NOMO-1 treated with dmso at 0.1 percent for 144 hours (cell line): ENCODE results near the gene INTS1.

ENCODE experiments used
- DNase-seq: peaks from one replicate; lab custom pipeline; 2025; ENCODE audit not compliant: unreplicated experiment; lab: John Stamatoyannopoulos, UW

The INTS1 gene

DNA sequence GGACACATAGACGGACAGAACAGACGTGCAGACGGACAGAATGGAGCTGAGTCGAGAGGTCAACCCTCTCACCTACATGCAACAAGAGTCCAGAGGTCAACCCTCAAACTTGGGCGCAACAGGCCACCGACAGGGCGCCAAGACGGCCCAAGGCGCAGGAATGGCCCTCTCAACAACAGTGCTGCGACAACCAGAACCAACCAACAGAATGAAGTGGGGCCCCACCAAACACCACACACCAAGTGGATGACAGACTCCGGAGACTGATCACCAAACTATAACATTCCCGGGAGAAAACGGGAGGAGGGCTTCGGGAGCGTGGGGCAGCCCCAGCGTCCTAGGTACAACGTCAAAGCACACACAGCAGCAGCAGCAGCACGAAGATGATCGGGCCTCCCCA, 13.4 kb downstream of the INTS1 start:
- no peak for DNase-seq

DNA sequence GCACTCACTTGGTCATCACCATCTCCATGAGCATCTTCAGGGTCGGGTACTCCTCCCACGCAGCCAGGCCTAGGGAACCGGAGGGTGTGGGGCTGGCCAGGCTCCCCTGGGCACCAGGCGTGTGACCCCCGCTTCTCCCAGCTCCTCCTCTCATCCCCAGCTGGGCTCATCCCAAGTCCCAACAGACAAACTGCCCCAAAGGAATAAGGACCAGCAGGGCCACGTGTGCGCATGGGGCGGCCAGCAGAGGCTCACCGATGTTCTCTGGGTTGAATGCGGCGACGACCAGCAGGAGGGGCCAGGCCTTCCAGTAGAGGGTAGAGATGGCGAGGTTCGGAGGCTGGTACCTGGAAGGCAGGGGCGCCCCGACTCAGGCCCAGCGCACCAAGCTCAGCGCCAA, 14.9 kb downstream of the INTS1 start:
- DNase-seq, result no peak

DNA sequence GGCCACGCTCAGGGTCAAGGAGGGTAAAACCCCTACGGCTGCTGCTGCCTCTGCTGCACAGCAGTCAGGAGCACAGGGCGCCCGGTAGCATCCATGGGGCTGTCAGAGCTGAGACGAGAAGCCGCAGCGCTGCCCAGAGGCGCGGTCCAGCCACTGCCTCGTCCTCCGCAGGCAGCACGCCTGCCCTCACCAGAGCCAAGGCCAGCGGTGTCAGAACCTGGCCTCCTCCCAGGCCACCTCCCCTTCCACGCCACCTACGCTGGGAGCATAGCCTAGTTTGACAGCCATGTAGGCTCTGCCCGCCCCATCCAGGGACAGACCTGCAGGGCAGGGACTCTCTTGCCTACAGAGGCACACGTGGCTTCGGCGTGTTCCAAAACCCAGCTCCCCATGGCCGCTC, 16.2 kb downstream of the INTS1 start:
- no peak for DNase-seq

DNA sequence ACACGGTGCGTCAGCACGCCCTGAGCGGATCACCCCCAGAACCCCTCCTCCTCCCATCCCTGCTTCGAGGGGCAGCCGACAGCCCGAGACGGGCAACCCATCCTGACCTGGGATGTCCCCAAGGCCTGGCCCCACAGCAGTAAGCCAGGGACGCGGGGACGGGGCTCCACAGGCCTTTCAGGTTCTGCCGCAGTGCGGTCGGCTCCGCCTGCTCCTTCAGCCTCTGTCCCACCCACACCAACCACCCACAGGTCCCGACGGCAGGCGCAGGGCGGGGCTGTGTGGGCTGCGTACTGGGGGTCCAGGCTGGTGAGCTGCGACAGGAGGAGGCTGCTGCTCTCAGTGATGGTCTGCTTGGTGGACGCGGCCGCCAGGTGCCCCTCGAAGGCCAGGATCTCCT, 16.7 kb downstream of the INTS1 start:
- no peak for DNase-seq

DNA sequence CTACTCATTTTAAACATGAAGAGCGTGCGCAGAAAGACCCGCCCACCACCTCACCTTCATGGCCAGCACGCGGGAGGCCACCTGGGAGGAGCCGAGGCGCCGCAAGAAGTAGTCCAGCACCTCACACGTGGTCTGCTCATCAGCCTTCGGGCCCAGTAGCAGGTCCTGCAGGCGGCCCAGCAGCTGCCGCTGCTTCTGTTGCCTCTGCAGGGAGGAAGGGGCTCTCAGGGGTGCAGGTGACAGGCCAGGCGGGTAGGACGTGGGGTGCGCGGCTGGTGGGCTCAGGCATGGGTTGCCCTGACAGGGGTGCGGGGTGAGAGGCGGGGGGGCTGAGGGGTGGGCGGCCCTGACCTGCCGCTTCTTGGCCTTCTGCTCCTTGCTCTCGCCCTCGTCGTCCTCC, 17.6 kb downstream of the INTS1 start:
- DNase-seq, result no peak

DNA sequence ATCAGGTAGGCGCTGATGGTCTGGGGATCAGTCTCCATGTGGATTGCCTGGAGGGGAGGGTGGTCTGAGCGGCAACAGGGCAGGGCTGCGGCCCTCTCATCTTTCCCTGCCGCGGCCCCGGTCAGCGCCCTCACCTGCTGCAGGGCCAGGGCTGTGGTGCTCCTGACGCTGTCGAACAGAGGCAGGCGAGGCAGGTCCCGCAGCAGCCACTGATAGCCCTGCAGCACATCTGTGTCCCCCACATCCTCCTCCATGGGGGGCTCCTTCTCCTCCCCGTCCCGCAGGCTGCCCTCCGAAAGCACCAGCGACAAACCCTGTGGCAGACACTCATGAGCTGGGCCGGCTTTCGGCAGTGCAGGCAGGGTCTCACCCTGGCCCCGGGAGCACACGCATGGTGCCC, 19.0 kb downstream of the INTS1 start:
- DNase-seq, result no peak

DNA sequence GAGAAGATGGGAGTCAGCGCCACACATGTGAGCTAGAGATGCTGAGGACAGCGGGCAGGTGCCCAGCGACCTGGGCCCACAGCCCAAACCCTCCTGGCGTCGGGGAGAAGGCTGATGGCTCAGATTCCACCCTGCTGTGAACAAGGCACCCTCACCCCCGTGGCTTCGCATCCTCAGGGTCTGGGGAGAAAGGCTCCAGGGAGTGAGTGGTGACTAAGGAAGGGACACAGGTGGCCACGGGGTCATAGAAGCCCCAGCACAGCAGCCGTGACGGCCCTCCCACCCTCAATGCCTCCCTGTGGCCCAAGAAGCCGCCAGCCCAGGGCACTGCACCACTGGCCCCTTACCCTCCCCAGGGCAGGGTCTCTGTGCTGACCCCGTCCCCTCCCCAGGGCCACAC, 19.6 kb downstream of the INTS1 start:
- no peak for DNase-seq

DNA sequence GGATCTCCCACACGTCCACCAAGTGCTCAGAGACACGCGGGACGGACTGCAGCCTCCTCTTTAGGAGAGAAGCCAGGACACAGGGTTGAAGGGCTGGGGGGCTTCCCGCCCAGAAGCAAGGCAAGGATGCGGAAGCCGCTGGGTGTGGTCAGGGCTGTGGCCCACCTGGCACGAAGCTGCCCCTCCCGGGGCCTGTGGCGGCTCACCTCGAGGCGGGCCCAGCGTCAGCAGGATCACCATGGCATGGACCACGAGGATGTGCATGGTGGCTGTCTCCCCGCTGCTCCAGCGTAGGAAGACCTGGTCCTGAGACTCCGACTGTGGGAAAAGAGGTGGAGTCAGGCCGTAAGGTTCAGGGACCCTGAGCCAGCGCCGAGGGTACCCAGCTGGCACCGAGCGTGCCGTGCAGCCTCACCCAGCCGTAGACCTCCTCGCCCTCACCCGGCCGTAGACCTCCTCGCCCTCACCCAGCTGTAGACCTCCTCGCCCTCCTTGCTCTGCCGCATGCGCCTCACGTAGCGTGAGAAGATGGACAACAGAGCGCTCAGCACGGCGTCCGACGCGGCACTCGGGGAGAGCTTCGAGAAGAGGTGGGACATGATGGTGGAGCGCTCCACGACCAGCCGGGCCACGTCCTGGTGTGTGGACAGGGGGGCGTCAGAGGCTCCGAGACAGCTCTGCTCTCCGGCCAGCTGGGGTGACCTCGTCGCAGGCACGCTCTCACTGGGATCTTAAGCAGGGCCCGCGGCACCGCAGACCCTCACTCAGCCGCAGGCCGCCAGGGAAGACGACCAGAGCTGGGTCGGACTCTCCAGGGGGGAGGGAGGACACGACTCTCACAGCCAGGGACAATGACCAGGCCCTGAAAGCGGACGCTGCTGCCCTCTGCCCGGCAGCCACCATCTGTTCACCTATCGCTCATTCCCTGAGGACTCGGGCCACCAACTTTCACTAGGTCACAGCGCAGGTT, 20.4 kb downstream of the INTS1 start:
- no peak for DNase-seq

DNA sequence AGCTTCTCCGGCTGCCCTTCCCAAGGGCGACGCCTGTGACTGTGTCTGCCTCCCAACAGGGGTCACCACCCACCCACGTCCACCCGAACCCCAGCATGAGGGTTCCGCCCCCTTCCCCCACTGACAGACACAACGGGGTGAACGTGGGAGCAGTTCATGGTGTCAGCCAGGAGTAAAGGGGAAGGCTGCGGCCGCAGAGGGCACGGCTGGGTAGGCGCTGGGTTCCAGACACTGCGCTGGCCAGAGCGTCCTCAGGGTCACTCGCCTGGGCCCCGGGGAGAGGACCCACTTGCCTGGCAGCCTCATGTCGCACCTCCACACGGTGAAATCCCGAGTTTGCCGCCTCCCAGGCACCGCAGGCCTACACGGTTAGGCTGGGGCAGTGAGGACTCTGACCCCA, 21.1 kb downstream of the INTS1 start:
- DNase-seq, result no peak

DNA sequence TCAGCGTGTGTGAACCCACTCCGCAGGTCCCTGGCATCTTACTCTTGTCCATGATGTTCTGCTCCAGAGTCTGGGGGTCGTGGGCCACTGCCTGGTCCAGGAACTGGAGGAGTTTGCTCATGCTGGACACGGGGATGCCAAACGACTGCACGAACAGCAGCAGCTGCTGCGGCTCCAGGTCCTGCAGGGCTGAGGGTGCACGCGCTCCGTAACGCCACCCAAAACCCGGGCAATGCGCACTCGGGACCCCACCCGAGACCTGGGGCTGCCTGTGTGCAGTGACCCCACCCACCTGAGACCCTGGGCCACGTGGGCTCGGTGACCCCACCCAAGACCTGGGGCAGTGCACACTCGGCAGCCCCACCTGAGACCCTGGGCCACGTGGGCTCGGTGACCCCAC, 22.9 kb downstream of the INTS1 start:
- DNase-seq, result no peak

DNA sequence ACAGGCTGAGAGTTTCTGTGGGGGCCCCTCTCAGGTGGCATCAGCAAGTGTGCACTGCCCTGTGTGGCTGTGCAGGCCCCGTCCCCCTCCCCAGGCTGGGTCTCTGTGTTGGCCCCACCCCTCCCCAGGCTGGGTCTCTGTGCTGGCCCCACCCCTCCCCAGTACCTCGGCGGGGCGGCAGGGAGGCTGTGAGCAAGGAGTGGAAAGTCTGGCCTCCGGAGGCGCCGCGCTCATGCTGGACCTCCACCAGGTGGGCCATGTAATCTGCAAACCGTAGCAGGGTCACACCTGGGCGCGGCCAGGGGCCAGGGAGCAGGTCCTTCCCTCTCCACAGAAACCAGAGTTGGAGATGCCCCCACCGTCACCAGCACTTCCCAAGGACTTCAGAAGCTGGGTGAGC, 23.5 kb downstream of the INTS1 start:
- DNase-seq, result no peak

DNA sequence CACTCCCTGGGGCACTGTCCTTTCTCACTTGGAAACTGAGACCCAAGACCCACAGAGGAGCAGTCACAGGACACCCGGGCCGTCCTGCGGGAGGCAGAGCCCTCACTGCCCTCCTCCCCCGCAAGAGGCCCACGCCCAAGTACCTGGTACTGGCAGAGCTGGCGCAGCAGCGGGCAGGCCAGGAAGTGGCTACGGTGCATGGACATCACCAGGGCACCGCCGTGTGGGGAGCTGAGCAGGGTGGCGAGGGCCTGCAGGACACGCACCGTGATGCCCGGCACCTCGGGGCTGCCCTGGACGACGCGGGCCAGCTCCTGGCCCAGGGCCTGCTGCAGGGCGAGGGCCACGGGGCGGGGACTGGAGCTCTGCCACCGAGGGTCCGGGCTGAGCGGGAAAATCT, 24.9 kb downstream of the INTS1 start:
- DNase-seq, result no peak

DNA sequence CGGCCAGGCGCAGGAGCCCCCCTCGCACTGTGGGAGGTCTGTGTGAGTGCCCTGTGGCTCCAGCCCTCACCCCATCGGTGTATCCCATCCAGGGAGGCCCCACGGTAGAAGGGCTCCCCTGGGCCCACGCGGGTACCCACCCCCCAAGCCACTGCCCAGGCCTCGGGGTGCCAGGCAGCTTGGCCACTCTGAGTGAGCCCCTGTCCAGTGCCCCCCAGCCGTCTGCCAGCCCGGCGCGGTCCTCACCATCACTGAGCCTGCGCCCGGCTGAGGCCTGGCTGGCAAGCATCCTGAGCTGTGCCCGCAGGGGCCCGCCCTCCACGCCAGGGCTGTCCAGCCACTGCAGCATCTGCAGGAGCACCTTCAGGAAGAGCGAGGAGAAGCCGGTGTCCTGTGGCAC, 25.7 kb downstream of the INTS1 start:
- DNase-seq, result no peak

DNA sequence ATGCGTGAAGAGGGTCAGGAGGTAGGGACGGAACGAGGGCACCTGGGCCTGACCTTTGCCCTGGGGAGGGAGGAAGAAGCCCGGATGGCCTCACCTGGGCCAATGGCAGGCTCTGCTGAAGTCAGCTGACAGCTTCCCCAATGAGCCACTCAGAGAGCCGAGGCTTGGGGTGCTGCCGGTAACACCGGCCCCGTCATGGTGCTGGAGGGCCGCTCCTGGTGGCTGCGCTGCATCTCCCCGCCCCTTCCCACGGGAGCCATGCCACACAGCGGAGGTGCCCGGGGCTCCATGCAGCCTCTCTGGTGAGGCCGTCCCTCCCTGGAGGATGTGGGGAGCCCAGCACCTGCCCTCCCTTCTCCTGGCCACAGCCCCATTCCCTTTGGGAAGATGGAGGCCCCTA, 27.3 kb downstream of the INTS1 start:
- DNase-seq, result no peak

DNA sequence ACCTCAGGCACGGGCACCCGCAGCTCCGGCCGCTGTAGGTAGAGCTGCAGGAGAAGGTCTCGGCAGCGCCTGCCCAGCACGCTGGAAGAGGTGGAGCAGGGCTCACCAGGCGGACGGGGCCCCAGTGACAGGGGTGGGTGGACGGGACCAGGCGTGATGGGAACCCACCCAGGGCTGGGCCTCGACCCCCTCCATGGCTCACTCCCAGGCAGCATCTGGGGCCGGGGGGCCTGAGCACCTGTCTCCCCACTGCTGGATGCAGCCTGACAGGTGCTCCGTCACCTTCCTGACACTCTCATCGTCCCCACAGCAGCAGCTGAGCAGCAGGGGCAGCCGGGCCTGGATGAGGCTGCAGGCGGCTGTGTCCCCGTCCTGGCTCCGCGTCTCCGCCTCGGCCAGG, 28.2 kb downstream of the INTS1 start:
- DNase-seq, result no peak

DNA sequence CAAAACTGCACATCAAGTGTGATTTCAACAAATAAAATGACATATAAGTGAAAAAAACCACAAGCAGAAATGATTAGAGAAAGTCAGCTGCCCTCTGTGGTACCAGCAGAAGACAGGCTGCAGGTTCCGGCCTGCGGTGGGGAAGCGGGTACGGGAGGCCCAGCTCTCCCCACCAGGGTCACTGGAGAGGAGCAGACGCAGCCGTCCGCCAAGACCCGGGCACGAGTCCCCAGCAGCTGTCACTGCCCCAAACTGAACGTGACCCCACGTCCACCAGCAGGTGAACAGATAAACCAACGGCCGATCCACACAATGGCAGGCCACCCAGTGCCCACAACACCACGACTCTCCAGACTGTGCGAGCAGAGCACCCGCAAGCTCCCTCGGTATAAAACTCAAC, 28.8 kb downstream of the INTS1 start:
- no peak for DNase-seq

DNA sequence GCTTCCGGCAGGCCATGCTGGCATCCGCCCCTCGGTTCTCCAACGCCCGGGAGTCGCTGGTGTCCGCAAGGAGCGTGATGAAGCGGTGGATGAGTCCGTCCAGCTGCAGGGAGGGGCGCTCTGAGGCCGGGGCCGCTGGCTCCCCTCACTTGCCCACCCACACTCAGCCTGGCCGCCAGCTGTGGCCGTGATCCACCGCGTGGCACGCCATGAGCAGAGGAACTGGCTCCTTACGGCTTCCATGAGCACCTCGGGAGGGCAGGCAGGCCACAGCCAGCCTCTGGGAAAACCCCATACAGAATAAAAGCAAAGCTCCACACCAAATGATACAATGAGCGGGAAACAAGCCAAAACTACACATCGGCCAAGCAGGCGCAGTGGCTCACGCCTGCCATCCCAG, 29.5 kb downstream of the INTS1 start:
- DNase-seq, result no peak

DNA sequence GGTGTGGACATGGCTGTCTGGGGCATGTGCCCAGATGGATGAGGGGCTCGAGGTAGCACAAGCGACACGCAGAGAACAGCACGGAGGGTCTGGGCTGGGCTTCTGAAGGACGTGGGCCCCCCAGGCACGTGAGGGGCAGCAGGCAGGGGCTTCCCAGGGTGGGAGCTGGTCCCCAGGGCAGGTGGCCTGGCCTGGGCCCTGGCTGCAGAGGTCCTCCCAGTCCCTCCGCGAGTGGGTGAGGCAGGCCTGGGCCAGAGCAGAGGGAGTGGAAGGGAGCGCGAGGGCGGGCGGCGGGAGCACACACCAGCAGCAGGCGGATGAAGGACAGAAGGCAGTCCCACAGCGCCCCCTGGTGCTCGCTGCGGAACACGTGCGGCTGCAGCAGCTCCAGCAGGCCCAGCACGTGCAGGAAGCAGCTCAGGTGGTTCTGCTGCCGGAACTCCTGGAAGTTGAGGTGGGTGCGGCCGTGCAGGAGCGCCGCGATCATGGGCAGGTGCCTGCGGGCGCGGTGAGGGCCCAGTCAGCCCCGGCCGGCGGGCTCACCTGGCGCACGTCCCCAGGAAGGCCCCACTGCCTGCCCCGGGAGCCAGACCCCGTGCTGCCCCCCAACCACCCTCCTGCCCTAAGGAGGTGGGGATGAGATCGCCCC, 30.2 kb downstream of the INTS1 start:
- DNase-seq, result peak; percentile 62

DNA sequence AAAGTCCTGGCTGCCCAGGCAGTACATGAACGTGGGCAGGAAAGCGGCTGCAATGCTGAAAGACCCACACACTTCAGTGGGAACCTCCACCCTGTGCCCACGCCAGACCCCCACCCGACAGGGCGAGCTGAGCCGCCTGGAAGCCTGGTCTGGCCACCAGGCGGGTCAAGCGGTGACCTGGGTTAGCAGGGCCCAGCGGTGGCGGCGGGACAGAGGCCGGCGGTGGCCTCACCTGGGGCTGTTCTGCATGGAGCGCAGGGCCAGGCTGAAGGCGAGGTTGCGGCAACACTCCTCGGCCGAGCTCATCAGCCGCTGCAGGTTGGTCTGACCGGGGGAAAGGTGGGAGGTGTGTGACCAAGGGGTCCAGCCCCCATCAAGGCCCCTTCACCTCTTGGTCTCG, 33.3 kb downstream of the INTS1 start:
- DNase-seq, result no peak

DNA sequence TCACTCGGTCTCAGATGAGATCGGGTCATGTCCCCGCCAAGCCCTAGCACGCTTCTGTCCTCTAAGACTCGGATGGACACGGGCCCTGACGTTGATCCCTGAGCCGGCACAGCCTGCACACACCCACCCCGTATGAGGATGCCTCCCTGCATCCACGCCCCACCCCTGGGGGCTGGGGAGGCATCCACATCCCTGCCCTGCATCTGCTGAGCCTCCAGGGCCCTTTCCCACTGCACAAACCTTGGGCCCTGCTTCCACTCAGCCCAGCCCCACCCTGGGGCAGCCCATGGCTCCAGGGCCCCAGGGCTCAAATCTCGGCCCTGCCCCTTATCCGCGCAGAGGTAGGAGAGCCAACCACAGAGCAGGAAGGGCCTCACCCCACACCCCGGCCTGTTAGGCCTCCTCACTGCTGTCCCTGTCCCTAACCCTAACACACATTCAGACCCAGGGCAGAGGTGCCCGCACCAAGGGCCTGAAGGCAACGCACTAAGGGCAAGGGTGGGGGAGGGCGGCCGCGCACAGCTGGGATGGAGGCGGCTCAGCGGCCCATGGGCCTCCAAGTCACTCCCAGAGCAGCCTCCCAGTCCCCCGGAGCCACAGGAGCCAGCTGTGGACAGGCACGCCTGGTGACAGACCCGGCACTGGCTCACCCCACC, 35.4 kb downstream of the INTS1 start:
- no peak for DNase-seq

DNA sequence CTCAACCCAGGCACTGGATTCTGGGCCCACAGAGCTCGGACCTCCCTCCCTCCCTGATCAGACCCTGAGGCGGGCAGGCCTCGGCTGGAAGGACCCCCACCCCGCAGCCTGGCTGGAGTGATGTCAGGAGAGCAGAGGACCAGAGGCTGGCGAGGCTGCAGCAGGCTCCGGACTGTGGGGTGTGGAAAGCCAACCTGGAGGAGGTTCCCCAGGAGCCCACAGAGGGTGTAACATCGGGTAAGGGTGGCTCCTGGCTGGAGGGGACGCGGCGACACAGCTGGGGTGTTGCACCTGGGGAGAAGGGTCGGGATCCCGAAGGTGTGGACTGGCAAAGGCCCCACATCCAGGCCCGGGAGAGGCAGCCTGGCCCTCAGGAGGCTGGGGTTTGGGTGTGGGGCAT, 36.0 kb downstream of the INTS1 start:
- no peak for DNase-seq
